Measurements from ENCODE around the gene ARRB2.

The ARRB2 gene

DNA sequence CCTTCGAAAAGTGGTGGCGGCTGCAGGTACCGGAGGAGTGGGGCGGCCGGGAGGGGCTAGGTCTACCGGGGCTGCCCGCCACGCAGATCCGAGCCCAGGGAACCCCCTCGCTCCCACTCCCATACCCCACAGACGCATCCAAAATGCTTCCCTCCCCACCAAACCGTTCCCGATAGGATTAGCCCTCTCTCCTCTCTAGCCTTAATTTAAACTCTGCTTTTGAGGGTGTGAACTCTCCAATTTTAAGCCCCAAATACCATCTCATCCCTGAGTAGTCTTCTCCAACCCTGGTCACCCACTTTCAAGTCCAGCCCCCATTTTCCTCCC, 29.6 kb downstream of the ARRB2 start:
- TF ChIP-seq, protein P1, sequence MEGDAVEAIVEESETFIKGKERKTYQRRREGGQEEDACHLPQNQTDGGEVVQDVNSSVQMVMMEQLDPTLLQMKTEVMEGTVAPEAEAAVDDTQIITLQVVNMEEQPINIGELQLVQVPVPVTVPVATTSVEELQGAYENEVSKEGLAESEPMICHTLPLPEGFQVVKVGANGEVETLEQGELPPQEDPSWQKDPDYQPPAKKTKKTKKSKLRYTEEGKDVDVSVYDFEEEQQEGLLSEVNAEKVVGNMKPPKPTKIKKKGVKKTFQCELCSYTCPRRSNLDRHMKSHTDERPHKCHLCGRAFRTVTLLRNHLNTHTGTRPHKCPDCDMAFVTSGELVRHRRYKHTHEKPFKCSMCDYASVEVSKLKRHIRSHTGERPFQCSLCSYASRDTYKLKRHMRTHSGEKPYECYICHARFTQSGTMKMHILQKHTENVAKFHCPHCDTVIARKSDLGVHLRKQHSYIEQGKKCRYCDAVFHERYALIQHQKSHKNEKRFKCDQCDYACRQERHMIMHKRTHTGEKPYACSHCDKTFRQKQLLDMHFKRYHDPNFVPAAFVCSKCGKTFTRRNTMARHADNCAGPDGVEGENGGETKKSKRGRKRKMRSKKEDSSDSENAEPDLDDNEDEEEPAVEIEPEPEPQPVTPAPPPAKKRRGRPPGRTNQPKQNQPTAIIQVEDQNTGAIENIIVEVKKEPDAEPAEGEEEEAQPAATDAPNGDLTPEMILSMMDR (IDR thresholded peaks at IDR 0.05; ENCODE audit: insufficient read depth, missing control alignments), result no peak
- DNase-seq (ENCODE audit: insufficient read length, low spot score) (no peak), FAIRE-seq (no peak)

DNA sequence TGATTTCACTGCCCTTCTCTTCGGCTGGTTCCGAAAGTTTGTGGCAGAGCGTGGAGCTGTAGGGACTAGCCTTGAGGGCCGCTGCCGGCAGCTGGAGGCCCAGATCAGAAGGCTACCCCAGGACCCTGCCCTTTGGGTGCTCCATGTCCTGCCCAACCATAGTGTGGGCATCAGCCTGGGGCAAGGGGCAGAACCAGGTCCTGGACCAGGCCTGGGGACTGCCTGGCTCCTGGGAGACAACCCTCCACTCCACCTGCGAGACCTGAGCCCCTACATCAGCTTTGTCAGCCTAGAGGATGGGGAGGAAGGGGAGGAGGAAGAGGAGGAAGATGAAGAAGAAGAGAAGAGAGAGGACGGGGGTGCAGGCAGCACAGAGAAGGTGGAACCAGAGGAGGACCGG, 30.2 kb downstream of the ARRB2 start:
- TF ChIP-seq, protein P1 (IDR thresholded peaks at IDR 0.05; ENCODE audit: insufficient read depth, missing control alignments), result no peak
- DNase-seq (ENCODE audit: insufficient read length, low spot score) (no peak), FAIRE-seq (no peak)

DNA sequence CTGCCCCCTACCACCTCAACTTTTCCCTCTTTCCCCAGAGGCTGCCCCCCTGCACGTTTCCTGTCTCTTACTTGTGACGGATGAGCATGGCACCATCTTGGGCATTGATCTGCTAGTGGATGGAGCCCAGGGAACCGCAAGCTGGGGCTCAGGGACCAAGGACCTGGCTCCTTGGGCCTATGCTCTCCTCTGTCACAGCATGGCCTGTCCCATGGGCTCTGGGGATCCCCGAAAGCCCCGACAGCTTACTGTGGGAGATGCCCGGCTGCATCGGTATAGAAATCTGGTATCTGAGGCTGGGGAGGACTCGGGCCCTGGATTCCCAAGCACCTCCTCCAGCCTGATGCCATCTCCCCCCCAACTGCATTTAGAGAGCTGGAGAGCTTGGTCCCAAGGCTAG, 31.1 kb downstream of the ARRB2 start:
- no peak for DNase-seq (ENCODE audit: insufficient read length, low spot score)
- no peak for FAIRE-seq
- TF ChIP-seq, protein P1 (IDR thresholded peaks at IDR 0.05; ENCODE audit: insufficient read depth, missing control alignments), result no peak

DNA sequence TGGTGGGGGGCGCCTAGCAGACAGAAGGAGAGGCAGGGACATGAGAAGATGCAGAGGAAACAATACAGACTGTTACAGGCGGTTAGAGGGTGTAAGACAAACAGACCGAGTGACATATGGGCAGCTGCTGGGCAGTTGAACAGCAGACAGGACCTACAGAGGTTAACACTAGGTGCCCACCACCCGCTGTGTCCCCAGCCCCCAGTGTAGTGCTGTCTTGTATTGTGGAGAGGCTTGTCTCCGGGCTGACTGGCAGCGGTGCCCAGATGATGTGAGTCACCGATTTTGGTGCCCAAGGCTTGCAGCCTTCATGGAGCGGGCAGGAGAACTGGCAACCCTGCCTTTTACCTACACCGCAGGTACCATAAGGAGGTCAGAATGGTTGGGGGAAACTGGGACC, 31.7 kb downstream of the ARRB2 start:
- DNase-seq (ENCODE audit: insufficient read length, low spot score), result no peak
- FAIRE-seq, result no peak
- TF ChIP-seq, protein P1 (IDR thresholded peaks at IDR 0.05; ENCODE audit: insufficient read depth, missing control alignments), result no peak

DNA sequence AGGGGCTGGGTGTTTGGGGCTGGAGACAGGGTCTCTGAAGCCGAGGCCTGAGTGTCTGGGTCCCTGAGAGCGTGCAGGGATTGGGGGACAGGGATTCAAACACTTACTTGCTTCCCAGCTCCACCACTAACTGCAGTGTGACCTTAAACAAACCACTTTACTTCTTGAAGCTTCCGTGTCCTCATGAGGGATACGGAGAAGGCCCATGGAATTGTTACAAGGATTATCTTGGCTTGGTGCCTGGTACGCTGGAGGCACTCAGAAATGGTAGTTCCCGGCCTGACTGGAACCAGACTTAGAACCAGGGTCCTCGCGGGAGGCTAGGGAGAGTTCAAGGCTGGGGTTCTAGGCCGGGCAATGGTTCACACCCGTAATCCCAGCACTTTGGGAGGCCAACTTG, 32.2 kb downstream of the ARRB2 start:
- TF ChIP-seq, protein P1 (IDR thresholded peaks at IDR 0.05; ENCODE audit: insufficient read depth, missing control alignments), result no peak
- FAIRE-seq, result no peak
- no peak for DNase-seq (ENCODE audit: insufficient read length, low spot score)

DNA sequence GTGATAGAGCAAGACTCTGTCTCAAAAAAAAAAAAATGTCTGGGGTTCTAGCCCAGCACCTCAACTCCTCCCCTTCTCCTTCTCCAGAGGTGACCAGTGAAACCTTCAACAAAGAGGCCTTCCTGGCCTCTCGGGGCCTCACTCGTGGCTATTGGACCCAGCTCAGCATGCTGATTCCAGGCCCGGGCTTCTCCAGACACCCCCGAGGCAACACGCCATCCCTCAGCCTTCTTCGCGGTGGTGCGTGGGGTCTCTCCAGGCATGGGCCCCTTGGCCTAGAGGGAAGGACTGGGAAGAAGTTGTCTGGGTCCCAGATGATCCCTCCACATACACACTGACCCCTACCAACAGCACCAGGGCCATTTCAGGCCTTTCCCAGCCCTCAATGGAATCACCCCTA, 32.8 kb downstream of the ARRB2 start:
- FAIRE-seq (no peak), DNase-seq (ENCODE audit: insufficient read length, low spot score) (no peak)
- TF ChIP-seq, protein P1 (IDR thresholded peaks at IDR 0.05; ENCODE audit: insufficient read depth, missing control alignments), result no peak

DNA sequence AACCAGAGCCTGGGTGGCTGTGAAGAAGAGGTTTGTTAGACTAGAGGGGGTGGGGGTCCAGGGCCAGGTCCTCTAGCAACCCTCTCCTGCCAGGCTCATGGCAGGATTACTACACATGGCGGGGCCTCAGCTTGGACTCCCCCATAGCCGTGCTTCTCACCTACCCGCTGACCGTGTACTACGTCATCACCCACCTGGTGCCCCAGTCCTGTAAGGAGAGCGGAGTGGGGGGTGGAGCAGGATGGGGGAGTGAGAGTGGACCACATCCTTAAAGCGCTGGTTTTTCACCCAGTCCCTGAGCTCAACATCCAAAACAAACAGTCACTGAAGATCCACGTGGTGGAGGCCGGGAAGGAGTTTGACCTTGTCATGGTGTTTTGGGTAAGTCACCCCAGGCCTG, 33.5 kb downstream of the ARRB2 start:
- no peak for FAIRE-seq
- TF ChIP-seq, protein P1 (IDR thresholded peaks at IDR 0.05; ENCODE audit: insufficient read depth, missing control alignments), result no peak
- DNase-seq (ENCODE audit: insufficient read length, low spot score), result no peak
